Mesenchymal stem cell (in vitro differentiated cells and primary cell): Measurements from ENCODE around the gene ZBTB7B.

ENCODE experiments used
- DNase-seq: peaks from one replicate; pipeline ENCODE4 v3.0.0-alpha.2; 2013
- H2AFZ ChIP-seq: one replicate; pipeline ENCODE4 v1.6.1; 2013; ENCODE audit warnings: low read depth, mild to moderate bottlenecking, control low read depth, inconsistent platforms, low read length, moderate library complexity
- H2AK5ac ChIP-seq: 2 replicates; pipeline ENCODE4 v1.6.1; 2013; ENCODE audit warnings: low read length, moderate library complexity, mild to moderate bottlenecking, inconsistent platforms; ENCODE audit not compliant: severe bottlenecking
- H2BK120ac ChIP-seq: one replicate; pipeline ENCODE4 v1.6.1; 2013; ENCODE audit warnings: low read depth, mild to moderate bottlenecking, inconsistent platforms, low read length, moderate library complexity
- H2BK12ac ChIP-seq, 2 experiments: one replicate each; pipeline ENCODE4 v1.6.1; 2013; ENCODE audit warnings: inconsistent platforms in 2 of 2, low read length in 2 of 2, mild to moderate bottlenecking in 2 of 2, moderate library complexity in 2 of 2, control low read depth in 1 of 2
- H2BK15ac ChIP-seq: one replicate; pipeline ENCODE4 v1.6.1; 2013; ENCODE audit warnings: mild to moderate bottlenecking, low read depth, inconsistent platforms; ENCODE audit not compliant: poor library complexity, severe bottlenecking
- H2BK5ac ChIP-seq: 2 replicates; pipeline ENCODE4 v1.6.1; 2013; ENCODE audit warnings: low read depth, mild to moderate bottlenecking, low read length, control low read depth, inconsistent platforms; ENCODE audit not compliant: poor library complexity, severe bottlenecking
- H3K14ac ChIP-seq, 2 experiments: one replicate each; pipeline ENCODE4 v1.6.1; 2013; ENCODE audit warnings: inconsistent platforms in 2 of 2, low read length in 2 of 2, control low read depth in 1 of 2, mild to moderate bottlenecking in 1 of 2, moderate library complexity in 1 of 2
- H3K18ac ChIP-seq, 2 experiments: one replicate each; pipeline ENCODE4 v1.6.1; 2013; ENCODE audit warnings: inconsistent platforms in 2 of 2, low read length in 2 of 2, control low read depth in 1 of 2, low read depth in 1 of 2, mild to moderate bottlenecking in 1 of 2
- H3K23ac ChIP-seq, 2 experiments: one replicate each; pipeline ENCODE4 v1.6.1; 2013; ENCODE audit warnings: inconsistent platforms in 2 of 2, low read length in 2 of 2, mild to moderate bottlenecking in 2 of 2, moderate library complexity in 2 of 2, control low read depth in 1 of 2
- H3K27ac ChIP-seq: 2 replicates; pipeline ENCODE4 v1.5.1; 2013; ENCODE audit warnings: mild to moderate bottlenecking, moderate library complexity, low read length, control low read depth, inconsistent platforms; ENCODE audit not compliant: poor library complexity, severe bottlenecking
- H3K27me3 ChIP-seq, 2 experiments: 2 replicates each; pipeline versions ENCODE4 v1.6.1 to v1.7.0; 2013; ENCODE audit warnings: low read length in 2 of 2, mild to moderate bottlenecking in 2 of 2, moderate library complexity in 2 of 2, control low read depth in 1 of 2, inconsistent platforms in 1 of 2; ENCODE audit not compliant: control insufficient read depth in 1 of 2, insufficient read depth in 1 of 2
- H3K36me3 ChIP-seq, 2 experiments: 2 replicates each; pipeline versions ENCODE4 v1.6.1 to v1.7.0; 2013; ENCODE audit warnings: low read length in 2 of 2, control low read depth in 1 of 2, inconsistent platforms in 1 of 2, low read depth in 1 of 2, mild to moderate bottlenecking in 1 of 2; ENCODE audit not compliant: insufficient read depth in 2 of 2, control insufficient read depth in 1 of 2
- H3K4ac ChIP-seq, 2 experiments: one replicate each; pipeline ENCODE4 v1.6.1; 2013; ENCODE audit warnings: inconsistent platforms in 2 of 2, low read length in 2 of 2, mild to moderate bottlenecking in 2 of 2, moderate library complexity in 2 of 2, control low read depth in 1 of 2, low read depth in 1 of 2
- H3K4me1 ChIP-seq: 2 replicates; pipeline ENCODE4 v1.6.1; 2013; ENCODE audit warnings: low read depth, low read length, control low read depth; ENCODE audit not compliant: control insufficient read depth, insufficient read depth
- H3K4me2 ChIP-seq: 2 replicates; pipeline ENCODE4 v1.6.1; 2013; ENCODE audit warnings: low read length, mild to moderate bottlenecking, inconsistent platforms; ENCODE audit not compliant: poor library complexity, severe bottlenecking
- H3K4me3 ChIP-seq, 2 experiments: 2 replicates each; pipeline versions ENCODE4 v1.5.1 to v1.7.0; 2013; ENCODE audit warnings: low read length in 2 of 2, mild to moderate bottlenecking in 2 of 2, control low read depth in 1 of 2, low read depth in 1 of 2; ENCODE audit not compliant: insufficient read depth in 1 of 2
- H3K79me1 ChIP-seq: replicated peaks from 2 replicates; pipeline ENCODE4 v1.6.1; 2013; ENCODE audit warnings: mild to moderate bottlenecking, control low read depth, low read length, inconsistent platforms; ENCODE audit not compliant: poor library complexity, severe bottlenecking
- H3K9ac ChIP-seq: 2 replicates; pipeline ENCODE4 v1.7.0; 2013; ENCODE audit warnings: mild to moderate bottlenecking, low read length, moderate library complexity
- H3K9me3 ChIP-seq: 2 replicates; pipeline ENCODE4 v1.7.0; 2013; ENCODE audit warnings: mild to moderate bottlenecking, low read length; ENCODE audit not compliant: control insufficient read depth
- H4K8ac ChIP-seq: one replicate; pipeline ENCODE4 v1.6.1; 2013; ENCODE audit warnings: inconsistent platforms, mild to moderate bottlenecking, low read length, moderate library complexity
- H4K91ac ChIP-seq: one replicate; pipeline ENCODE4 v1.6.1; 2013; ENCODE audit warnings: mild to moderate bottlenecking, low read length, inconsistent platforms
- WGBS: methylation state at CpG from one replicate; pipeline ENCODE4 v1.1.7; 2013; ENCODE audit warnings: mixed read lengths; 5-methylcytosine and 5-hydroxymethylcytosine counted together

Gene ZBTB7B

GRCh38 chr1:155030243-155030795 is 27.7 kb downstream of the ZBTB7B start:
- H2BK5ac ChIP-seq = no peak overlapping the region
- H4K91ac ChIP-seq = peak overlapping the region; percentile 60
- H2BK120ac ChIP-seq = no peak overlapping the region
- DNase-seq = no peak
- no peak overlapping the region for H3K18ac ChIP-seq
- H3K36me3 ChIP-seq = no peaks in the 10 kb centered on the region
- H3K23ac ChIP-seq = no peak overlapping the region
- no peak overlapping the region for H3K27ac ChIP-seq
- no peak overlapping the region for H3K4ac ChIP-seq
- no peak overlapping the region for H3K14ac ChIP-seq
- no peak overlapping the region for H3K9ac ChIP-seq
- no peak overlapping the region for H2AK5ac ChIP-seq
- 81% methylated on average over 15 of the region's 15 CpGs for WGBS
- no peaks in the 10 kb centered on the region for H3K9me3 ChIP-seq
- no peak overlapping the region for H2BK15ac ChIP-seq
- H4K8ac ChIP-seq = no peak overlapping the region
- H3K4me3 ChIP-seq = peak overlapping the region in 1 of 2 experiments; percentile 29
- H3K4me2 ChIP-seq = no peak overlapping the region
- H3K79me1 ChIP-seq = no peaks in the 10 kb centered on the region
- no peak overlapping the region for H2BK12ac ChIP-seq
- peaks cover 0 to 25% of the 10 kb centered on the region in 2 experiments for H3K27me3 ChIP-seq
- H3K4me1 ChIP-seq = peaks cover 6% of the 10 kb centered on the region
- H2AFZ ChIP-seq = no peak overlapping the region

GRCh38 chr1:155030899-155031298 is 28.3 kb downstream of the ZBTB7B start:
- H3K14ac ChIP-seq = no peak overlapping the region
- peaks cover 0 to 25% of the 10 kb centered on the region in 2 experiments for H3K27me3 ChIP-seq
- no peak overlapping the region for H3K4me2 ChIP-seq
- H3K9me3 ChIP-seq = no peaks in the 10 kb centered on the region
- H3K36me3 ChIP-seq = no peaks in the 10 kb centered on the region
- H2AK5ac ChIP-seq = no peak overlapping the region
- no peak overlapping the region for H2BK12ac ChIP-seq
- H3K18ac ChIP-seq = no peak overlapping the region
- H4K8ac ChIP-seq = no peak overlapping the region
- H2AFZ ChIP-seq = no peak overlapping the region
- H3K79me1 ChIP-seq = no peaks in the 10 kb centered on the region
- H2BK15ac ChIP-seq = no peak overlapping the region
- H4K91ac ChIP-seq = no peak overlapping the region
- no peak for DNase-seq
- H3K27ac ChIP-seq = no peak overlapping the region
- H3K23ac ChIP-seq = no peak overlapping the region
- no peak overlapping the region for H3K4me3 ChIP-seq
- WGBS = 91% methylated on average over 9 of the region's 11 CpGs
- H2BK5ac ChIP-seq = no peak overlapping the region
- H2BK120ac ChIP-seq = no peak overlapping the region
- H3K4ac ChIP-seq = no peak overlapping the region
- H3K9ac ChIP-seq = no peak overlapping the region
- H3K4me1 ChIP-seq = peaks cover 6% of the 10 kb centered on the region

DNA sequence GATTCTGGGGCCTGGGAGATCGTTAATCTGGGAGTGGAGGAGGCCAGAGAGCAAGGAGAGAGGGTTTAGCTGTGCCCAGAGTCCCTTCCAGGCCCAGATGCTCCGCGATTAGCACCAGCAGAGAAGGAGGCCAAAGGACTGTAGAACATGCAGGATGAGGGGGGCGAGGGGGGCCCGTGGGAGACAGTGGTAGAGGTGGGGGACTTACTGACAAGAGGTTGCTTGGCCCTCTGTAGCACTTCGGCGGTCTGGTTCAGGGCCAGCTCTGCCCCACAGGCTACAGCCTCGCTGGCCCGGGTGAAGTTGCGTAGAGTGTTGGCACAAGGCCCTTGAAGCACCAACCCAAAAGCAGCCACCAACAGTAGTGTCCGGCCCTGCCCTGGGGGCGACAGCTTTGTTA is 30.3 kb downstream of the ZBTB7B start:
- Histone ChIP-seq H3K23ac (no peak overlapping the region), H2AFZ (no peak overlapping the region), H3K4ac (no peak overlapping the region), H3K9ac (no peak overlapping the region), H4K8ac (no peak overlapping the region), H3K4me3 (no peak overlapping the region), H3K79me1 (no peaks in the 10 kb centered on the region), H3K4me2 (no peak overlapping the region), H2BK15ac (no peak overlapping the region), H2AK5ac (no peak overlapping the region), H3K27ac (no peak overlapping the region), H3K4me1 (no peaks in the 10 kb centered on the region), H2BK120ac (no peak overlapping the region), H3K36me3 (no peaks in the 10 kb centered on the region), H3K9me3 (no peaks in the 10 kb centered on the region), H4K91ac (no peak overlapping the region), H3K14ac (no peak overlapping the region), H3K18ac (no peak overlapping the region), H2BK12ac (no peak overlapping the region), H2BK5ac (no peak overlapping the region), H3K27me3 (peaks cover 0 to 27% of the 10 kb centered on the region in 2 experiments)
- 87% methylated on average over 12 of the region's 12 CpGs for WGBS
- no peak for DNase-seq

DNA sequence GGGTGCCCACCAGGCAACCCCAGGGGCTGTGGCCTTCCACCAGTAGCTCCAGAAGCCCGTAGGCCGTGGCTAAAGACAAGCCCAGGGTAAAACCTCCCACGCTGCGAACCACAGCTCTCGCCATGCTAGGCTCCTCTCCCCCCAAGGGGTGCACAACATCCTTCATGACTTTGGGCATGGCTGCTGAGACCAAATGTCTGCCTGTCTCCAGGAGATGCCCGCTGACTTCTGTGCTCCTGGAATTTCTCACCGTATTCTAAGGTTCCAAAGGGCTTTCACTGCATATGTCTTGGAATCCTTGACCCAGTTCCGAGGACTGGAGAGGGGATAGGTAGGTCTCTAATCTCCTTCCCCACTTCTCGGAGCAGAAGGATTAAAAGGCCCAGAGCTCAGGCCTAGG is 30.9 kb downstream of the ZBTB7B start, which contains the start of the genes DCST1 and DCST2:
Gene DCST1 (plus strand): TSS at position 301 of the 400 bp plus-strand sequence. CDS start 213 bp downstream, outside the sequence.
Gene DCST2 (minus strand): TSS at position 258 of the 400 bp plus-strand sequence. CDS start 80 bp downstream, at position 178.
- Histone ChIP-seq H2BK120ac (no peak within 1 kb of the TSS), H3K9me3 (no peaks in the 10 kb centered on the region), H2BK12ac (no peak within 1 kb of the TSS), H3K4me2 (no peak within 1 kb of the TSS), H3K27ac (no peak within 1 kb of the TSS), H3K4ac (no peak within 1 kb of the TSS), H3K4me1 (no peaks in the 10 kb centered on the region), H3K36me3 (no peaks in the 10 kb centered on the region), H2BK15ac (no peak within 1 kb of the TSS), H3K18ac (no peak within 1 kb of the TSS), H3K14ac (no peak within 1 kb of the TSS), H2AFZ (no peak within 1 kb of the TSS), H3K9ac (no peak within 1 kb of the TSS), H3K23ac (peak within 1 kb of the TSS in 1 of 2 experiments; percentile 48), H3K79me1 (no peaks in the 10 kb centered on the region), H2BK5ac (no peak within 1 kb of the TSS), H3K27me3 (peaks cover 0 to 33% of the 10 kb centered on the region in 2 experiments), H4K8ac (no peak within 1 kb of the TSS), H4K91ac (no peak within 1 kb of the TSS), H3K4me3 (no peak within 1 kb of the TSS), H2AK5ac (no peak within 1 kb of the TSS)
- 94% methylated on average over 9 of the region's 9 CpGs for WGBS
- DNase-seq = no peak
